Neural progenitor cell (in vitro differentiated cells): ENCODE results near the gene SRR. TPM values are rescaled to one million over a fixed set of nuclear protein-coding genes. Genes with fewer than 3 reads are reported as not detected.
A peak's percentile ranks its signal among the peaks of the same experiment; 100 is the strongest.

ENCODE experiments used
- DNase-seq: peaks from one replicate; pipeline ENCODE4 v3.0.0-alpha.2; 2016; ENCODE audit warnings: low spot score
- H2AFZ ChIP-seq: fragments of 200-600 bp; sonication (generic); replicated peaks from 2 replicates; pipeline ENCODE4 v1.6.1; 2016; ENCODE audit warnings: antibody characterized with exemption
- H3F3A ChIP-seq: fragments of 200-600 bp; sonication (generic); 2 replicates; pipeline ENCODE4 v1.6.1; 2016; ENCODE audit warnings: antibody characterized with exemption, low read depth
- H3K27ac ChIP-seq: fragments of 200-600 bp; sonication (generic); 2 replicates; pipeline ENCODE4 v1.5.1; 2016; ENCODE audit warnings: mild to moderate bottlenecking
- H3K27me3 ChIP-seq: fragments of 200-600 bp; sonication (generic); 2 replicates; pipeline ENCODE4 v1.6.1; 2016; ENCODE audit warnings: mild to moderate bottlenecking, moderate library complexity
- H3K36me3 ChIP-seq: fragments of 200-600 bp; sonication (generic); 2 replicates; pipeline ENCODE4 v1.5.1; 2016
- H3K4me1 ChIP-seq: fragments of 200-600 bp; sonication (generic); 2 replicates; pipeline ENCODE4 v1.6.1; 2016; ENCODE audit warnings: mixed run types
- H3K4me2 ChIP-seq: fragments of 200-600 bp; sonication (generic); 2 replicates; pipeline ENCODE4 v1.6.1; 2016
- H3K4me3 ChIP-seq: fragments of 200-600 bp; sonication (generic); 2 replicates; pipeline ENCODE4 v1.5.1; 2016
- H3K79me2 ChIP-seq: fragments of 200-600 bp; sonication (generic); 2 replicates; pipeline ENCODE4 v1.6.1; 2016; ENCODE audit warnings: low read depth
- H3K9ac ChIP-seq: fragments of 200-600 bp; sonication (generic); 2 replicates; pipeline ENCODE4 v1.6.1; 2016
- H3K9me3 ChIP-seq: fragments of 200-600 bp; sonication (generic); 2 replicates; pipeline ENCODE4 v1.5.1; 2016; ENCODE audit warnings: low read depth
- H4K20me1 ChIP-seq: fragments of 200-600 bp; sonication (generic); 2 replicates; pipeline ENCODE4 v1.6.1; 2016; ENCODE audit warnings: low read depth
- H3K27ac Mint-ChIP-seq: 3 replicates; pipeline ENCODE4 v1.8.0; 2021; ENCODE audit warnings: mixed read lengths
- H3K27me3 Mint-ChIP-seq: 2 replicates; pipeline ENCODE4 v1.8.0; 2022; ENCODE audit warnings: low read depth, mild to moderate bottlenecking, inconsistent platforms, moderate library complexity, mixed read lengths; ENCODE audit not compliant: insufficient read depth
- H3K36me3 Mint-ChIP-seq: 3 replicates; pipeline ENCODE4 v1.8.0; 2021; ENCODE audit warnings: mixed read lengths
- H3K4me1 Mint-ChIP-seq: 3 replicates; pipeline ENCODE4 v1.8.0; 2021; ENCODE audit warnings: mixed read lengths
- H3K4me3 Mint-ChIP-seq: 3 replicates; pipeline ENCODE4 v1.8.0; 2021; ENCODE audit warnings: mild to moderate bottlenecking, moderate library complexity, mixed read lengths
- H3K9me3 Mint-ChIP-seq: 3 replicates; pipeline ENCODE4 v1.8.0; 2020; ENCODE audit warnings: mixed read lengths
- EZH2 ChIP-seq: fragments of 200-600 bp; sonication (generic); IDR thresholded peaks from 2 replicates; pipeline ENCODE4 v1.6.1; 2017; ENCODE audit warnings: antibody characterized with exemption, mild to moderate bottlenecking, moderate library complexity
- EZH2phosphoT487 ChIP-seq: fragments of 200-600 bp; sonication (generic); IDR thresholded peaks from 2 replicates; pipeline ENCODE4 v1.6.1; 2017; ENCODE audit warnings: antibody characterized with exemption
- total RNA-seq: library from RNA; depleted of rRNA; stranded (reverse); fragments of >200 nt; gene quantifications from 2 replicates; pipeline ENCODE4 v1.2.3, GENCODE V29; 2015; ENCODE audit warnings: low replicate concordance
- TF ChIP-seq, protein P1 (sequence below): fragments of 200-600 bp; sonication (generic); IDR thresholded peaks from 2 replicates; pipeline ENCODE4 v1.5.1; 2017; ENCODE audit warnings: antibody characterized with exemption, mild to moderate bottlenecking

Gene SRR
- total RNA-seq, 1 donor from 2014 or later, result 40.9 TPM

DNA sequence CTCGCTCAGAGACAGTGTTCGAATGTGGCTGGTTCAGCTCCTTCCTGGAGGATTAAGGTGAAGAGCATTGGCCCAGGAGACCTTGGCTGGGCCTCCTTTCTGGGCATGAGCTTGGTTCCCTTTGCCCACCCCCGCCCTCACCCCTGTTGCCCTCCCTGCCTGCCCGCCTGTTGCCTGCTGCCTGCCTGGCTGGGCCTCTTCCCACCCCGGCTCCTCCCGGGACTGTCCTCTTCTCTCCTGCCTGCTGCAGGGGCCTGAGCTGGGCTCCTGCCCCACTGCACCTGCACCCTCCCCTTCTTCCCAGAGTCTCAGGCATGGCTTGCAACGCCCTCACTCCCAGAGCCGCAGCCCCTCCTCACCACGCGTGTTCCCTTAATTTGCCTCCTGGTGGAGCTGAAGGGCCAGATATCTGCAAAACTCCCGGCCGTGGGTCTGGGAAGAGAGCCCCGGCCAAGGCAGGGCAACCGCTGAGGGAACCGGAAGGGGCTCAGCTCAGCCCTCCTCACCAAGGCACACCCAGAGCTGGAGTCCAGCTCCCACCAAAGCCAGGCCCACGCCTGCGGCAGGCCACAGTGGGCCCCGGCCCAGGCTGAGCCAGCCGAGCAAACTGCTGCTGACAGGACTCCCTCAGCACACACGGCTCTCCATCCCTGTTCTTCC, 65.9 kb downstream of the SRR start:
- Mint-ChIP-seq H3K36me3 (peaks cover 1% of the 10 kb centered on the region), H3K27ac (peak overlapping the region; percentile 42), H3K9me3 (no peaks in the 10 kb centered on the region), H3K4me3 (no peak overlapping the region), H3K4me1 (peaks cover 18% of the 10 kb centered on the region), H3K27me3 (peaks cover 4% of the 10 kb centered on the region)
- TF ChIP-seq, protein P1, sequence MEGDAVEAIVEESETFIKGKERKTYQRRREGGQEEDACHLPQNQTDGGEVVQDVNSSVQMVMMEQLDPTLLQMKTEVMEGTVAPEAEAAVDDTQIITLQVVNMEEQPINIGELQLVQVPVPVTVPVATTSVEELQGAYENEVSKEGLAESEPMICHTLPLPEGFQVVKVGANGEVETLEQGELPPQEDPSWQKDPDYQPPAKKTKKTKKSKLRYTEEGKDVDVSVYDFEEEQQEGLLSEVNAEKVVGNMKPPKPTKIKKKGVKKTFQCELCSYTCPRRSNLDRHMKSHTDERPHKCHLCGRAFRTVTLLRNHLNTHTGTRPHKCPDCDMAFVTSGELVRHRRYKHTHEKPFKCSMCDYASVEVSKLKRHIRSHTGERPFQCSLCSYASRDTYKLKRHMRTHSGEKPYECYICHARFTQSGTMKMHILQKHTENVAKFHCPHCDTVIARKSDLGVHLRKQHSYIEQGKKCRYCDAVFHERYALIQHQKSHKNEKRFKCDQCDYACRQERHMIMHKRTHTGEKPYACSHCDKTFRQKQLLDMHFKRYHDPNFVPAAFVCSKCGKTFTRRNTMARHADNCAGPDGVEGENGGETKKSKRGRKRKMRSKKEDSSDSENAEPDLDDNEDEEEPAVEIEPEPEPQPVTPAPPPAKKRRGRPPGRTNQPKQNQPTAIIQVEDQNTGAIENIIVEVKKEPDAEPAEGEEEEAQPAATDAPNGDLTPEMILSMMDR, result peak; percentile 37
- no peak for TF ChIP-seq EZH2
- Histone ChIP-seq H3K4me3 (no peak overlapping the region), H3K27me3 (no peaks in the 10 kb centered on the region), H3K4me1 (peaks cover 10% of the 10 kb centered on the region), H3K9me3 (no peaks in the 10 kb centered on the region), H3K79me2 (no peaks in the 10 kb centered on the region), H3F3A (peaks cover 4% of the 10 kb centered on the region), H3K27ac (no peak overlapping the region), H3K9ac (no peak overlapping the region), H4K20me1 (no peaks in the 10 kb centered on the region), H3K4me2 (no peak overlapping the region), H2AFZ (no peak overlapping the region), H3K36me3 (no peaks in the 10 kb centered on the region)
- peak; percentile 62 for DNase-seq

DNA sequence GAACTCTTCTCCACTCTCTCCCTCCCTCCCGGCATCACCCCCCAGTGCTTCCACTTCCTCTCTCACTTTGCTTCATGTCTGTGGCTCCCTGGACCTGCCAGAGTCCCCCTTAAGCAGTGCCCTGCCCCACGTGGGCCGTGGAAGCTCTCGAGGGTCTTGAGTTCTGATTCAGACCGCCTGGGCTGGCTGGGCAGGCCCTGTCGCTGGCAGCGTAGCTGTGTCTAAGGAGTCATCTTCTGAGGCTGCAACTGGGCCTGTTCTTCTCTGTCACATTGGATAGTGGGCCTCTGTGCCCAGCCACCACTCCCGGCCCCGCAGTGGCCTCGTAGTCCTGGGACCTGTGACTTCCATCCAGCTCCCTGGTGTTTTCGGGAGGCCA, 66.5 kb downstream of the SRR start:
- no peak for DNase-seq
- Mint-ChIP-seq H3K4me3 (no peak overlapping the region), H3K4me1 (peaks cover 18% of the 10 kb centered on the region), H3K9me3 (no peaks in the 10 kb centered on the region), H3K27me3 (peaks cover 4% of the 10 kb centered on the region), H3K27ac (peak overlapping the region; percentile 29), H3K36me3 (peaks cover 1% of the 10 kb centered on the region)
- H3K4me1 ChIP-seq, result peaks cover 10% of the 10 kb centered on the region
- no peak overlapping the region for H2AFZ ChIP-seq
- no peak overlapping the region for H3K27ac ChIP-seq
- H3K9ac ChIP-seq, result no peak overlapping the region
- peaks cover 4% of the 10 kb centered on the region for H3F3A ChIP-seq
- no peaks in the 10 kb centered on the region for H3K27me3 ChIP-seq
- no peak for TF ChIP-seq EZH2
- no peak for TF ChIP-seq EZH2phosphoT487
- TF ChIP-seq, protein P1, result no peak
- no peaks in the 10 kb centered on the region for H4K20me1 ChIP-seq
- H3K79me2 ChIP-seq, result no peaks in the 10 kb centered on the region
- H3K4me3 ChIP-seq, result no peak overlapping the region
- no peaks in the 10 kb centered on the region for H3K36me3 ChIP-seq
- H3K9me3 ChIP-seq, result no peaks in the 10 kb centered on the region
- H3K4me2 ChIP-seq, result no peak overlapping the region

DNA sequence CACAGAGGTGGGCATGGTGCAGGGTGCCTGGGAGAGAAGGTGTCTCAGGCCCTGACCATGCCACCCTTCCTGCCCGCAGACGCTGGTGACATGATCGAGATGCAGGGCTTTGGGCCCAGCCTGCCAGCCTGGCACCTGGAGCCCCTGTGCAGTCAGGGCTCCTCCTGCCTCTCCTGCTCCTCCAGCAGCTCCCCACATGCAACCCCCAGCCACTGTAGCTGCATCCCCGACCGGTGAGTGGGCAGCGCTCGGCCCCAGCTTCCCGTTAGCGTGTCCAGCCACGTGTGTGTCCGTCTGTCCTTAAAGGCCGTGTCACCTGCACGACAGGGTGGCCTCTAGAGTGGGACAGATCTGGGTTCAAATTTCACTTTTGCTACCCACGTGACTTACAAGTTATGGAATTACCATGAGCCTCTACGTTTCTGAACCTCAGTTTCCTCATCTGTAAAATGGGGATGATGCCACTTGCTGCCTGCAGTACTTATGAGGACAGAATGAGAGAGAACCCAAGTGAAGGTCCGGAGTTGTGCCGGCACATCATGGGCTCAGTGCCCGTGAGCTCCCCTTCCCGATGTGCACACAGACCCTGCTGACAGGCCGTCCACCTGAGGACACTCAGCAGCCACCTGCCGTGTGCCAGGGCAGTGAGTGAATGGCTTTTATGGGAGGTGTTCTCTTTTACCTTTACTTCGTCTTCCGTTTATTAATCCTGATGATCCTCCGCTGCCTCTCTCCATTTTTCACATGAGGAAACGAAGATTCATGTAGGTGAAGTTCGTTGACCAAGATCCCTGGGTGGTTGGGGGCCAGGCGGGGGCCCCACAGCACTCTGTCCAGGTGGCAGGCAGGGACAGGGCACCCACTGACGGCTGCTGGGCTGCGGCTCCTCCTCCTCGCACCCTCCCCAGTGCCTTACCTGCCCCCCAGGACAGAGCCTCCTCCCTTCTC, 67.7 kb downstream of the SRR start:
- no peaks in the 10 kb centered on the region for H3K9me3 Mint-ChIP-seq
- H3K27ac Mint-ChIP-seq, result no peak overlapping the region
- H3F3A ChIP-seq, result peaks cover 3% of the 10 kb centered on the region

More for the DNA sequence above, 67.7 kb downstream of the SRR start:
- Histone ChIP-seq H3K4me3 (no peak overlapping the region), H3K27ac (no peak overlapping the region), H3K79me2 (no peaks in the 10 kb centered on the region), H3K9me3 (no peaks in the 10 kb centered on the region), H3K4me2 (no peak overlapping the region), H4K20me1 (no peaks in the 10 kb centered on the region), H3K36me3 (no peaks in the 10 kb centered on the region), H3K9ac (no peak overlapping the region), H3K4me1 (peaks cover 10% of the 10 kb centered on the region), H2AFZ (no peak overlapping the region), H3K27me3 (no peaks in the 10 kb centered on the region)
- peaks cover 1% of the 10 kb centered on the region for H3K36me3 Mint-ChIP-seq
- TF ChIP-seq, protein P1, result no peak
- TF ChIP-seq EZH2 (no peak), EZH2phosphoT487 (no peak)
- no peak overlapping the region for H3K4me3 Mint-ChIP-seq
- DNase-seq, result no peak
- peaks cover 18% of the 10 kb centered on the region for H3K4me1 Mint-ChIP-seq
- peaks cover 4% of the 10 kb centered on the region for H3K27me3 Mint-ChIP-seq
